Thoracic aorta (tissue), 2 donors: ENCODE results near the gene FTSJ1. TPM values are rescaled to one million over a fixed set of nuclear protein-coding genes. Genes with fewer than 3 reads are reported as not detected.

Source experiments
- ATAC-seq: fragments of 150-250 bp; one replicate; pipeline ENCODE4 v1.8.0; 2017; ENCODE audit warnings: low read depth; ENCODE audit not compliant: insufficient number of reproducible peaks, low FRiP score
- DNase-seq: peaks from one replicate; pipeline ENCODE4 v3.0.0-alpha.2; 2020; ENCODE audit warnings: low spot score
- H3K27ac ChIP-seq, 2 donors: fragments of 200-600 bp; sonication (generic); 1 replicate in 1 of 2; 2 replicates in 1 of 2; pipeline ENCODE4 v1.5.1; 2016; ENCODE audit warnings: mild to moderate bottlenecking in 2 of 2, moderate library complexity in 2 of 2
- H3K27me3 ChIP-seq: fragments of 200-600 bp; sonication (generic); replicated peaks from 2 replicates; pipeline ENCODE4 v1.6.0; 2016; ENCODE audit warnings: mild to moderate bottlenecking; ENCODE audit not compliant: insufficient read depth
- H3K36me3 ChIP-seq: fragments of 200-600 bp; sonication (generic); one replicate; pipeline ENCODE4 v1.5.1; 2016
- H3K4me1 ChIP-seq, 2 donors: fragments of 200-600 bp; sonication (generic); 1 replicate in 1 of 2; 2 replicates in 1 of 2; pipeline versions ENCODE4 v1.5.1 to v1.6.0; 2016; ENCODE audit warnings: low read depth in 2 of 2, mild to moderate bottlenecking in 1 of 2; ENCODE audit not compliant: control insufficient read depth in 1 of 2
- H3K4me3 ChIP-seq: fragments of 200-600 bp; sonication (generic); 2 replicates; pipeline ENCODE4 v1.5.1; 2016; ENCODE audit warnings: mild to moderate bottlenecking
- H3K9me3 ChIP-seq: fragments of 200-600 bp; sonication (generic); 2 replicates; pipeline ENCODE4 v1.5.1; 2016
- CTCF ChIP-seq: fragments of 200-600 bp; sonication (generic); IDR thresholded peaks from one replicate; pipeline ENCODE4 v1.5.1; 2019; ENCODE audit warnings: antibody characterized with exemption
- total RNA-seq, 2 donors: library from RNA; depleted of rRNA; stranded (reverse); fragments of >200 nt; gene quantifications; one replicate each; pipeline versions ENCODE4 v1.1.0 to v1.2.3, GENCODE V29; 2016

Gene FTSJ1
- total RNA-seq, 2 donors from 2014 or later, result 44.7 to 61.0 TPM

GRCh38 chrX:48531358-48531959 lies 55.5 kb downstream of the FTSJ1 start:
- no peak for DNase-seq
- Histone ChIP-seq H3K36me3 (no peaks in the 10 kb centered on the region), H3K4me3 (no peak overlapping the region), H3K4me1 (no peaks in the 10 kb centered on the region), H3K27me3 (no peaks in the 10 kb centered on the region), H3K9me3 (no peaks in the 10 kb centered on the region), H3K27ac (peak overlapping the region in 1 of 2 donors; percentile 26)
- no peak for TF ChIP-seq CTCF
- ATAC-seq, result no peak

GRCh38 chrX:48532161-48532560 lies 56.2 kb downstream of the FTSJ1 start:
- H3K4me1 ChIP-seq, result no peaks in the 10 kb centered on the region
- TF ChIP-seq CTCF, result no peak
- DNase-seq (no peak), ATAC-seq (no peak)
- H3K36me3 ChIP-seq, result no peaks in the 10 kb centered on the region
- no peaks in the 10 kb centered on the region for H3K27me3 ChIP-seq
- H3K4me3 ChIP-seq, result no peak overlapping the region
- peak overlapping the region in 1 of 2 donors; percentile 26 for H3K27ac ChIP-seq
- H3K9me3 ChIP-seq, result no peaks in the 10 kb centered on the region

GRCh38 chrX:48533165-48533564 lies 57.2 kb downstream of the FTSJ1 start:
- no peaks in the 10 kb centered on the region for H3K36me3 ChIP-seq

More at GRCh38 chrX:48533165-48533564, 57.2 kb downstream of the FTSJ1 start:
- ATAC-seq (no peak), DNase-seq (no peak)
- H3K4me1 ChIP-seq, result no peaks in the 10 kb centered on the region
- H3K27ac ChIP-seq, result no peak overlapping the region
- H3K27me3 ChIP-seq, result no peaks in the 10 kb centered on the region
- TF ChIP-seq CTCF, result no peak
- H3K4me3 ChIP-seq, result no peak overlapping the region
- H3K9me3 ChIP-seq, result no peaks in the 10 kb centered on the region

Other genes with a start within 250 kb of the FTSJ1 start
- not detected for gene SSX1, start 220.8 kb upstream of the FTSJ1 start, total RNA-seq
- gene SSX3, start 119.5 kb upstream of the FTSJ1 start, total RNA-seq, result not detected
- not detected for gene SSX4, start 92.7 kb upstream of the FTSJ1 start, total RNA-seq
- gene SSX4B, start 64.2 kb upstream of the FTSJ1 start, total RNA-seq, result not detected
- 1 to 10 TPM; 3.4 to 4.9 TPM for gene SLC38A5, start 5.9 kb upstream of the FTSJ1 start, total RNA-seq
- 10 to 100 TPM; 15.0 to 19.1 TPM for gene PORCN, start 32.8 kb downstream of the FTSJ1 start, total RNA-seq
- gene EBP, start 45.6 kb downstream of the FTSJ1 start, total RNA-seq, result 10 to 100 TPM in 1 of 2 donors, 1 to 10 TPM in 1; 3.5 to 18.8 TPM
- 10 to 100 TPM; 11.4 to 13.6 TPM for gene TBC1D25, start 63.5 kb downstream of the FTSJ1 start, total RNA-seq
- 100 to 1,000 TPM; 199 to 230 TPM for gene RBM3, start 98.3 kb downstream of the FTSJ1 start, total RNA-seq
- gene WDR13, start 121.3 kb downstream of the FTSJ1 start, total RNA-seq, result 100 to 1,000 TPM; 119 to 145 TPM
- gene WAS, start 207.6 kb downstream of the FTSJ1 start, total RNA-seq, result 1 to 10 TPM; 8.5 to 9.1 TPM
- 1 to 10 TPM; 3.5 to 4.4 TPM for gene SUV39H1, start 220.5 kb downstream of the FTSJ1 start, total RNA-seq